Stimulated activated CD4-positive, alpha-beta T cell treated with anti-CD3 and anti-CD28 coated beads, Interleukin-1b, Interleukin-23, amount 100 ng/mL, for 4 hours (primary cell): ENCODE results near the gene NFX1.
"Not testable (repeated sequence)": the region's sequence is repeated elsewhere in the genome, so short reads cannot be mapped to it uniquely, and the experiment has no call there.

Experiments used
- DNase-seq, 2 donors: peaks; one replicate each; pipeline ENCODE4 v3.0.0-alpha.2; 2020; ENCODE audit warnings: low read depth in 2 of 2

Gene NFX1

GRCh38 chr9:33364127-33364526, 73.8 kb downstream of the NFX1 start:
- no peak for DNase-seq

- not testable (repeated sequence) for DNase-seq
These were observed 74.5 kb downstream of the NFX1 start for GRCh38 chr9:33364814-33365213.

DNA sequence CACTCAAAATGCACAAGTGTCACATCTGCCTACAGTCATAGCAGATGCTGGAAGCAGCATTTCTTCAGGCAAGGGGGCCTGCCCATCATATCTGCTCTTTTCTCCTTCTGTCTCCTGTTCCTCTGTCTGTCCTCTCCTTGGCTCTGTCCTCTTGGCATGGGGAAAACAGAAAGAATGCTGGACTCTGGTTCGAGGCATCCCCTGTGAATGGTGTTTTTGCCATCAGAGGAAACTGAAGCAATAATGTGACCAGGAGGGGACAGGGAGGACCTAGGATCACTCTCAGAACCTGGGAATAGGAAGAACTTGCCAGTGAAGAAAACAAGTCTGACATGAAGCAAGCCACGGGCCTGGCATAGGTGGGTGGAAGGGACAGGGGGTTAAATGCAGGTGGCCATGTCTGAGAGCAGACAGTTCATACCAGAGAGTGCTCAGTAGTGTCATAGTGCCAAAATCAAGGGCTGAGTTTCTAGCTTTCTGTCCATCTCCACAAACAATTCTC, 76.7 kb downstream of the NFX1 start:
- no peak for DNase-seq

GRCh38 chr9:33372900-33373299, 82.6 kb downstream of the NFX1 start:
- DNase-seq = no peak

GRCh38 chr9:33374190-33374589, 83.9 kb downstream of the NFX1 start:
- no peak for DNase-seq

- peak; percentile 40 to 53 for DNase-seq
These were observed 84.4 kb downstream of the NFX1 start for GRCh38 chr9:33374634-33375237.

DNA sequence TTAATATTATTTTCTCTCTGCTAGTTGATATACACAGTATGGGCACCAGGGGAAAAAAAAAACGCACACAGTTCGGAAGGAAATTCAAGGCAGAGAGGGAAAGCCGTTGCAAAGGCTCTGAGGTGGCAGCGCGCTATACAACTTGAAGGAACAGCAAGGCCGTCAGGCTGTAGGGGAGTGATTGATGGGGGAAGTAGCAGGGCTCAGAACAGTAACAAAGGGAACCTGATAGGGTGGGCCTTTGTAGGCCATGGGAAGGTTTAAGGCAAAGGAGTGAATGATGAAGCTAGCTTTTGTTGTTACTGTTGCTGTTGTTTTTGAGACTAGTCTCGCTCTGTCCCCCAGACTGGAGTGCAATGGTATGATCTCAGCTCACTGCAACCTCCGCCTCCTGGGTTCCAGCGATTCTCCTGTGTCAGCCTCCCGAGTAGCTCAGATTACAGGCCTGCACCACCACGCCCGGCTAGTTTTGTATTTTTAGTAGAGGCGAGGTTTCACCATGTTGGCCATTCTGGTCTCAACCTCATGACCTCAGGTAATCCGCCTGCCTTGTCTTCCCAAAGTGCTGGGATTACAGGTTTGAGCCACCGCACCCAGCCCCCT, 85.0 kb downstream of the NFX1 start:
- no peak for DNase-seq

- no peak for DNase-seq
These were observed 85.6 kb downstream of the NFX1 start for GRCh38 chr9:33375841-33376321.

DNA sequence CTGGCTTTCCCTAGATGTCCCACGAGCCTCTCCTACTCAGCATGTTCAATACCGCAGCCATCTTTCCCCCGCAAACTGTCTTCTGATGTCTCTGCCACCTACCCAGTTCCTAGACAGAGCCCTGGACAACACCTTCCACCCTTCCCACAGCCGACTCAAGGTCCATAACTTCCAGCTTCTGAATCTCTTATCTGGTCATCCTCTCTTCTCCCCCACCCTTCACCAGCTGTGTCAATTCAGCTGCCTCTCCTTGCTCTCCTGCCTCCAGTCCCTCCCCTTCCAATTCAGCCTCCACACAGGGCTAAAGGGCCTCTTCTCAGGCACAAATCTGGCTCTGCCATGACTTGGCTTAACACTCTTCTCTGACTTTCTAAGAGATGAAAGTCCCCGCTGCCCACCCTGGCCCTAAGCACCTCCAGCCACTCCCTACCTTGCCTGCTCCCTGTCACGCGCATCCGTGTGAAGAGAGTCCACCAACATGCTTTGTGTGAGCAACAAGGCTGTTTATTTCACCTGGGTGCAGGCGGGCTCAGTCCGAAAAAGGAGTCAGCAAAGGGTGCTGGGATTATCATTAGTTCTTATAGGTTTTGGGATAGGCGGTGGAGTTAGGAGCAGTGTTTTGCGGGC, 86.9 kb downstream of the NFX1 start:
- no peak for DNase-seq

GRCh38 chr9:33378121-33378795, 87.9 kb downstream of the NFX1 start:
- DNase-seq = no peak

DNA sequence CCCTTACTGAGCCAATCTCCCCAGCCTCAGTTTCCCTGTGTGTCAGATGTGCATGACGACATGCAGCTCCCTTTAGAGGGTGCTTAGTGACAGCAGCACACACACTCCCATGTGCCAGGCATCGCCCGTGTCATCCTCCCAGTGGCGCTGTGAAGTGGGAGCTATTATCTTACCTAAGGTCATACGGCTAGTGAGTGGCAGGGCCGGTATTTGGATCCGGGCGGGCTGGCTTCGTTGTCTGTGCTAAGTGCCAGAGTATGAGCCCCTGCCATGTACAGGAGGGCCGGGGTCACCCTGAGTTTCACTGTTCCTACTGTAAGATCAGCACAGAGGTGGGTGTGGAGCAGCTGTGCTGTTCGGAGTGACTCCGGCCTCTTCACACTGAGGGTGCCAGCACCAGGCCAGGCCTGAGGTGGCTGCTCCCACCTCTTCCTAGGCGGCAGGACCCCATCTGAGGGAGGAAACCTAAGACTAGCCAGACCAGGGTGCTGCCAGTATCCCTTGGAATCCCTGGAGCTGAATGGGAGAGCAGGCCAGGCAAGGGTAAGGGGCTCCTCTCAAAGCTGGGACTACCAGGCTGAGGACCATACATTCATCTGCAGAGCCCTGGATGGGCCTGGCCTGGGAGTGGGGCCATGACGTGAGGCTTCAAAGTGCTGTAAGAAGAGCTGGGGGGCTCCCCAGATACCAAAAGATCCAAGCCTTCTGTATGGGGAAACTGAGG, 89.5 kb downstream of the NFX1 start:
- no peak for DNase-seq

DNA sequence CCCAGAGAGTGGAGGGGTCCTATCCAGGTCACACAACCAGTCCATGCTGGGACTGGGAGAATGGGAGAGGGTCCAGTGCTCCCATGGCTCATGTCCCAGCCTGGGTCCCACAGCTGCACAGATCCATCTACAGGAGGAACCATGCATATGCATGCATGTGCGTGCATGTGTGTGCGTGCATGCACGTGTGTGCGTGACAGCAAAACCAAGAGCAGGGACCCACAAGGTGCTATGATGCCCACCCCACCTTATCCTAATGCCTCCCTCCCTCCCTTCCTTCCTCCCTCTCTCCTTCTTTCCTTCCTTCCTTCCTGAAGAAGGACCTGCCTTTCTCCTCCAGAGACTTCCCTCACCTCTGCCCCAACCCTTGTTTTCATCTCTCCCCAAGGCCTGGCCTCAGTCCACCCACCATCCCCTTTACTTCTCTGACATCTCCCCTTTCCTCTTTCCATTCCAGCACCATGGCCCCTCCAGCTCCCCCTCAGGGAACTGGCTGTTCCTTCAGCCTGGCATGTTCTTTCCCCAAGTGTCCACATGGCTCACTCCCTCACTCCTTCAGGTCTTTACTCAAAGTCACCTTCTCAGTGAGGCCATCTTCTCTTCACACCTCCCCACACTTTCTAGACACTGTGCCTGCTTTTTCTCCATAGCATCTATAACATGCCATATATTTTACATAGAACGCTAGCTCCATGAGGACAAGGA, 90.2 kb downstream of the NFX1 start:
- no peak for DNase-seq

GRCh38 chr9:33381231-33381791, 91.0 kb downstream of the NFX1 start:
- DNase-seq = no peak

DNA sequence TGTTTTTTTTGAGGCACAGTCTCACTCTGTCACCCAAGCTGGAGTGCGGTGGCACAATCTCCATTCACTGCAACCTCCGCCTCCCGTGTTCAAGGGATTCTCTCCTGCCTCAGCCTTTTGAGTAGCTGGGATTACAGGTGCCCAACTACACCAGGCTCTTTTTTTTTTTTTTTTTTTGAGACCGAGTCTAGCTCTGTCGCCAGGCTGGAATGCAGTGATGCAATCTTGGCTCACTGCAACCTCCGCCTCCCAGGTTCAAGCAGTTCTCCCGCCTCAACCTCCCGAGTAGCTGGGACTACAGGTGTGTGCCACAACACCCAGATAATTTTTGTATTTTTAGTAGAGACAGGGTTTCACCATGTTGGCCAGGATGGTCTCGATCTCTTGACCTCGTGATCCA, 92.1 kb downstream of the NFX1 start:
- not testable (repeated sequence) for DNase-seq

DNA sequence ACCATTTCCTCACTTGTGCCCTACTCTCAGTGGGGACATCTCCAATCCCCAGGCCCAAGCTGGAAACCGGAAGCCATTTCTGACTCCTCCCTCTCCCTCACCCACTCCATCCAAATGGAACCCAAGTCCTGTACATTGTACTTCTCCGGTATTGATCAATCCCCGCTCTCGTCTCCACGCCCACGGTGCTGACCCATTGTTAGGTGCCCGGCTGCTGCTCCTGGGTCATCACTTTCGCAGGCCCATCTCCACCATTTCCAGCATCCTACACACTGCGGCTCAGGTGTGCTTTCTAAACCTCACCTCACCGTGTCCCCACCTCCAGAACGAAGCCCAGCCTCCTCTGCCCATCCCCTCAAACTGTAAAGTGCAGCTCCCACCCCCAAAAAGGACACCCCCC, 93.1 kb downstream of the NFX1 start:
- not testable (repeated sequence) for DNase-seq

GRCh38 chr9:33385536-33385935, 95.2 kb downstream of the NFX1 start:
- not testable (repeated sequence) for DNase-seq

DNA sequence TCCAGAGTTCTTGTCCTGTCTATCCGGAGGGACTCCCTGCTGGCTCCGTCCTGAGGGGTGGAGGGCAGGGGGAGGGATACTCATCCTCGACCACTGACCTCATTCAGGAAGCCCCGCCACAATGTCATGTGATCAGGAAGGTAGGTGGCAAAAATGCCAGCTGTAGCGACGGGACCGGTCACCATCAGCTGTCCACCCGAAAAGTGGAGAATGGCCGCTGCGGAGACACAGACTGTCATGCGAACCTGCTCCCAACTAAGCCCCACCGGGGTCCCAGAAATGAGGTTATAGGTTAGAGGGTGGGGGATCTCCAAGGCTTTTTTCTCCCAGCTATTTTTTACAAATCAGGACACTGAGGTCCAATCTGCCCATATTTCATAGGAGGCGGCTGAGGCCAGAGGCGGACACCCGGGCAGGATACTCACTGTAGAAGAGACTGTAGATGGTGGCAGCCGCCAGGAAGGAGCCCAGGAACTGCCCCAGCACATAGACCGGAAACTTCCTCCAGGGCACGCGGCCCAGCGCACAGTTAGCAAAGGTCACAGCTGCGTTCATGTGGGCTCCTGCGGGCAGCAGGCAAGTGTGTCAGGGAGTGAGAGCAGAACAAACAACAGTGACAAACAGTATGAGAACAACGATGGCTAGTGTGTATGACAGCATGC, 95.8 kb downstream of the NFX1 start:
- not testable (repeated sequence) for DNase-seq

DNA sequence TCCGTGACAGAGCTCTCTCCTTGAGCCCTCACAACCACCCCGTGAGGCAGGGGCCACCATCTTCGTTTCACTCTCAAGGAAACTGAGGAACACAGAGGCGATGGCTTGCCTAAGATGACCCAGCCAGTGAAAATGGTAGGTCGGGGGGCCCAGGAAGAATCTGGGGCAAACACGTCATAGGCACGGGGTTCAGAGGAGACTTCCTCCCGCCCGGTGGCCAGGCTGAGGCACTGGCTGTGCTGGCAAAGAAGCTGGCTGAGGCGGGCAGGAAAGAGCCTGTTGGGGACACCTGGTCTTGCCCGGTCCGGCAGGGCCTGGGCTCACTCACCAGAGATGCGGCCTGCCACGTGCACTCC, 96.3 kb downstream of the NFX1 start:
- DNase-seq = not testable (repeated sequence)

- not testable (repeated sequence) for DNase-seq
These were observed 96.7 kb downstream of the NFX1 start for GRCh38 chr9:33386998-33387397.
